Gastroesophageal sphincter (tissue), 3 donors: ENCODE results near the gene GRIP1.

Experiments used
- CTCF ChIP-seq, 4 experiments: fragments of 200-600 bp in 2 of 4; fragments of 450-650 bp in 2 of 4; sonication (generic) in 1 of 4; IDR thresholded peaks; one replicate each; pipeline ENCODE4 v1.5.1; 2017 to 2019; ENCODE audit warnings: antibody characterized with exemption in 4 of 4, mild to moderate bottlenecking in 2 of 4, moderate library complexity in 2 of 4
- POLR2A ChIP-seq, 2 donors: fragments of 450-650 bp; IDR thresholded peaks; one replicate each; pipeline ENCODE4 v1.6.1; 2017; ENCODE audit warnings: antibody characterized with exemption in 2 of 2, mild to moderate bottlenecking in 2 of 2, moderate library complexity in 1 of 2

GRCh38 chr12:66331814-66332213 is 347.1 kb downstream of the GRIP1 start:
- TF ChIP-seq CTCF (IDR thresholded peaks at IDR 0.05) (no peak), POLR2A (IDR thresholded peaks at IDR 0.05) (no peak)
